ENCODE data around the gene MICAL3.
"Not testable (repeated sequence)": the region's sequence is repeated elsewhere in the genome, so short reads cannot be mapped to it uniquely, and the experiment has no call there.

MICAL3 gene

GRCh38 chr22:18065256-18065655, 40.9 kb upstream of the MICAL3 start:
- Histone ChIP-seq H3K27me3 (ENCODE audit: insufficient read depth, poor library complexity, severe bottlenecking) (peaks cover 7% of the 10 kb centered on the region), H3K27ac (replicated peaks) (no peak overlapping the region), H3K4me3 (replicated peaks; ENCODE audit: insufficient read depth, low read length) (no peak overlapping the region)
- TF ChIP-seq REST (IDR thresholded peaks at IDR 0.05; ENCODE audit: insufficient replicate concordance, low read depth) (no peak), CTCF (IDR thresholded peaks at IDR 0.05; ENCODE audit: insufficient read depth, low read length) (no peak), POLR2AphosphoS5 (IDR thresholded peaks at IDR 0.05; ENCODE audit: low read depth) (no peak), SPI1 (IDR thresholded peaks at IDR 0.05; ENCODE audit: borderline replicate concordance, low read depth) (no peak), GABPA (IDR thresholded peaks at IDR 0.05; ENCODE audit: low read depth) (no peak)
- DNase-seq (ENCODE audit: low read depth in 1 of 2, low spot score in 1 of 2), result no peak

GRCh38 chr22:18064636-18065035, 40.3 kb upstream of the MICAL3 start:
- TF ChIP-seq REST (IDR thresholded peaks at IDR 0.05; ENCODE audit: insufficient replicate concordance, low read depth) (no peak), GABPA (IDR thresholded peaks at IDR 0.05; ENCODE audit: low read depth) (no peak), POLR2AphosphoS5 (IDR thresholded peaks at IDR 0.05; ENCODE audit: low read depth) (no peak), SPI1 (IDR thresholded peaks at IDR 0.05; ENCODE audit: borderline replicate concordance, low read depth) (no peak), CTCF (IDR thresholded peaks at IDR 0.05; ENCODE audit: insufficient read depth, low read length) (no peak)
- peaks cover 7% of the 10 kb centered on the region for H3K27me3 ChIP-seq (ENCODE audit: insufficient read depth, poor library complexity, severe bottlenecking)
- H3K27ac ChIP-seq (replicated peaks), result no peak overlapping the region
- DNase-seq (ENCODE audit: low read depth in 1 of 2, low spot score in 1 of 2), result no peak
- H3K4me3 ChIP-seq (replicated peaks; ENCODE audit: insufficient read depth, low read length), result no peak overlapping the region

GRCh38 chr22:18063715-18064114, 39.4 kb upstream of the MICAL3 start:
- not testable (repeated sequence) for H3K4me3 ChIP-seq (replicated peaks; ENCODE audit: insufficient read depth, low read length); DNase-seq (ENCODE audit: low read depth in 1 of 2, low spot score in 1 of 2); H3K27ac ChIP-seq (replicated peaks); H3K27me3 ChIP-seq (ENCODE audit: insufficient read depth, poor library complexity, severe bottlenecking)

- no peak overlapping the region for H3K4me3 ChIP-seq (replicated peaks; ENCODE audit: insufficient read depth, low read length)
- DNase-seq (ENCODE audit: low read depth in 1 of 2, low spot score in 1 of 2), result no peak
- peaks cover 7% of the 10 kb centered on the region for H3K27me3 ChIP-seq (ENCODE audit: insufficient read depth, poor library complexity, severe bottlenecking)
- no peak overlapping the region for H3K27ac ChIP-seq (replicated peaks)
- TF ChIP-seq SPI1 (IDR thresholded peaks at IDR 0.05; ENCODE audit: borderline replicate concordance, low read depth), result no peak
- no peak for TF ChIP-seq CTCF (IDR thresholded peaks at IDR 0.05; ENCODE audit: insufficient read depth, low read length)
- TF ChIP-seq REST (IDR thresholded peaks at IDR 0.05; ENCODE audit: insufficient replicate concordance, low read depth), result no peak
- no peak for TF ChIP-seq GABPA (IDR thresholded peaks at IDR 0.05; ENCODE audit: low read depth)
- no peak for TF ChIP-seq POLR2AphosphoS5 (IDR thresholded peaks at IDR 0.05; ENCODE audit: low read depth)
Measured at GRCh38 chr22:18063306-18063705, 38.9 kb upstream of the MICAL3 start.
